ENCODE measurements around the gene LDLRAD4. TPM values are rescaled to one million over a fixed set of nuclear protein-coding genes. Genes with fewer than 3 reads are reported as not detected.

Gene LDLRAD4
- total RNA-seq, 2 experiments from 2014 or later = 37.3 to 38.5 TPM

- no peak for ATAC-seq
- Mint-ChIP-seq H3K4me3 (no peak overlapping the region), H3K9me3 (no peaks in the 10 kb centered on the region), H3K27me3 (no peaks in the 10 kb centered on the region), H3K4me1 (ENCODE audit: low read depth) (peaks cover 25% of the 10 kb centered on the region), H3K27ac (no peak overlapping the region), H3K36me3 (ENCODE audit: low read depth) (peaks cover 4% of the 10 kb centered on the region)
- intact Hi-C loops (cut with micrococcal nuclease) = no loop called here
- ChIA-PET CTCF (no interaction called here), POLR2A (no interaction called here)
- no peak for DNase-seq
- TF ChIP-seq CTCF (IDR thresholded peaks at IDR 0.05) = no peak
These were observed 180.1 kb downstream of the LDLRAD4 start for GRCh38 chr18:13398631-13399030.

- H3K4me1 Mint-ChIP-seq (ENCODE audit: low read depth) = peaks cover 24% of the 10 kb centered on the region
- ChIA-PET CTCF (interaction anchor here (0.6 kb wide), 1 partner anchor 736 kb away, joined by 3 read pairs; no protein-coding TSS in a partner anchor), POLR2A (no interaction called here)
- peaks cover 4% of the 10 kb centered on the region for H3K36me3 Mint-ChIP-seq (ENCODE audit: low read depth)
- intact Hi-C loops (cut with micrococcal nuclease) = no loop called here
- no peak overlapping the region for H3K27ac Mint-ChIP-seq
- no peaks in the 10 kb centered on the region for H3K27me3 Mint-ChIP-seq
- H3K4me3 Mint-ChIP-seq = no peak overlapping the region
- TF ChIP-seq CTCF (IDR thresholded peaks at IDR 0.05) = no peak
- no peaks in the 10 kb centered on the region for H3K9me3 Mint-ChIP-seq
- ATAC-seq = no peak
- no peak for DNase-seq
These were observed 181.0 kb downstream of the LDLRAD4 start for GRCh38 chr18:13399511-13399910.

- ChIA-PET CTCF (no interaction called here), POLR2A (no interaction called here)
- Mint-ChIP-seq H3K4me1 (ENCODE audit: low read depth) (peaks cover 18% of the 10 kb centered on the region), H3K9me3 (no peaks in the 10 kb centered on the region), H3K36me3 (ENCODE audit: low read depth) (peaks cover 2% of the 10 kb centered on the region), H3K4me3 (no peak overlapping the region), H3K27ac (no peak overlapping the region), H3K27me3 (no peaks in the 10 kb centered on the region)
- TF ChIP-seq CTCF (IDR thresholded peaks at IDR 0.05) = no peak
- intact Hi-C loops (cut with micrococcal nuclease) = no loop called here
- DNase-seq (no peak), ATAC-seq (no peak)
These were observed 182.2 kb downstream of the LDLRAD4 start for GRCh38 chr18:13400636-13401315.

GRCh38 chr18:13401404-13401803 is 182.8 kb downstream of the LDLRAD4 start:
- DNase-seq (peak; percentile 41), ATAC-seq (peak; percentile 62)
- Mint-ChIP-seq H3K4me1 (ENCODE audit: low read depth) (peaks cover 18% of the 10 kb centered on the region), H3K9me3 (no peaks in the 10 kb centered on the region), H3K27me3 (no peaks in the 10 kb centered on the region), H3K4me3 (no peak overlapping the region), H3K36me3 (ENCODE audit: low read depth) (peaks cover 2% of the 10 kb centered on the region), H3K27ac (peak overlapping the region; percentile 32)
- ChIA-PET POLR2A (no interaction called here), CTCF (no interaction called here)
- no peak for TF ChIP-seq CTCF (IDR thresholded peaks at IDR 0.05)
- intact Hi-C loops (cut with micrococcal nuclease) = no loop called here

- H3K4me1 Mint-ChIP-seq (ENCODE audit: low read depth) = peaks cover 18% of the 10 kb centered on the region
- H3K27me3 Mint-ChIP-seq = no peaks in the 10 kb centered on the region
- intact Hi-C loops (cut with micrococcal nuclease) = no loop called here
- ChIA-PET CTCF (interaction anchor here (1.2 kb wide), 1 partner anchor 11 kb away, joined by 3 read pairs; no protein-coding TSS in a partner anchor), POLR2A (no interaction called here)
- H3K36me3 Mint-ChIP-seq (ENCODE audit: low read depth) = peaks cover 2% of the 10 kb centered on the region
- no peak for DNase-seq
- ATAC-seq = no peak
- no peaks in the 10 kb centered on the region for H3K9me3 Mint-ChIP-seq
- no peak overlapping the region for H3K27ac Mint-ChIP-seq
- TF ChIP-seq CTCF (IDR thresholded peaks at IDR 0.05) = no peak
- no peak overlapping the region for H3K4me3 Mint-ChIP-seq
These were observed 183.3 kb downstream of the LDLRAD4 start for GRCh38 chr18:13401826-13402225.
